Measurements from ENCODE around the gene DDC.
"Not testable (repeated sequence)": the region's sequence is repeated elsewhere in the genome, so short reads cannot be mapped to it uniquely, and the experiment has no call there.

The DDC gene

DNA sequence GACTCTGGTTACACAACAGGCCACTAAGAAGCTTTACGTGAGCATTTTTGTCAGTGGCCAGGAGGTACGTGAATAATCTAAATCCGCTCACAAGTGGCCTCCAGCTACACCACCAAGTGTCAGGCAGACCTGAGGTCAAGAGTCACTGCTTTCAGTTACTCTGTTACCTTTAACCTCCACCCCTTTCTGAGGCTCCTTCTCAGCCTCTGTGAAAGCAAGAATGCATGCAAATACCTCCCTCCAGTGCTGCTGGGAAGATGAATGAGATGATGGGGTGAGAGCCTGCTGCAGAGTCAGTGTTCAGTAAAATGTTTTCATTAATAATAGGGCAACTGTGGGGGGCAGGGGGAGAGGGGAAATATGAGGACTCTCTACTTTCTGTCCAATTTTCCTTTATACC is 11.2 kb downstream of the DDC start:
- no peak for DNase-seq (ENCODE audit: low read depth)
- TF ChIP-seq, protein P1, sequence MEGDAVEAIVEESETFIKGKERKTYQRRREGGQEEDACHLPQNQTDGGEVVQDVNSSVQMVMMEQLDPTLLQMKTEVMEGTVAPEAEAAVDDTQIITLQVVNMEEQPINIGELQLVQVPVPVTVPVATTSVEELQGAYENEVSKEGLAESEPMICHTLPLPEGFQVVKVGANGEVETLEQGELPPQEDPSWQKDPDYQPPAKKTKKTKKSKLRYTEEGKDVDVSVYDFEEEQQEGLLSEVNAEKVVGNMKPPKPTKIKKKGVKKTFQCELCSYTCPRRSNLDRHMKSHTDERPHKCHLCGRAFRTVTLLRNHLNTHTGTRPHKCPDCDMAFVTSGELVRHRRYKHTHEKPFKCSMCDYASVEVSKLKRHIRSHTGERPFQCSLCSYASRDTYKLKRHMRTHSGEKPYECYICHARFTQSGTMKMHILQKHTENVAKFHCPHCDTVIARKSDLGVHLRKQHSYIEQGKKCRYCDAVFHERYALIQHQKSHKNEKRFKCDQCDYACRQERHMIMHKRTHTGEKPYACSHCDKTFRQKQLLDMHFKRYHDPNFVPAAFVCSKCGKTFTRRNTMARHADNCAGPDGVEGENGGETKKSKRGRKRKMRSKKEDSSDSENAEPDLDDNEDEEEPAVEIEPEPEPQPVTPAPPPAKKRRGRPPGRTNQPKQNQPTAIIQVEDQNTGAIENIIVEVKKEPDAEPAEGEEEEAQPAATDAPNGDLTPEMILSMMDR (conservative IDR thresholded peaks at IDR 0.05; ENCODE audit: low read depth, low read length) = no peak

DNA sequence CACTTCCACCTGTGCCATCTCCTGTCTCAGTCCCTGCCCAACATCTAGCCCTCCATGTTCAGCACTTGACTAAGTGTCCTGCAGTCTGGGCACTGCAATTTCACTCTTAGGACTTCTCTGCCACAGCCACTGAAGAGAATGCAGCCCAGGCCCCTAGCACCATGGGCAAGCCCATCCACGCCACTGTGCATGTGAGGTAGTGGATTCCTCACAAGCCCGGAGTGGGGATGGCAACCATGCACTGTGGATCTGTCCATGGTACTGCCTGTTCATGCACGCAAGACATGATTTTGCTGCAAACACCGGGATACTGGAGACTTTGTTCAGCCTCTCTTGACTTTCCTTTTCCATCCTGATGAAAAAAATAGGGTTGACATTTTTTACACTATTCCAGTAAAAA is 12.3 kb downstream of the DDC start:
- no peak for DNase-seq (ENCODE audit: low read depth)
- TF ChIP-seq, protein P1 (conservative IDR thresholded peaks at IDR 0.05; ENCODE audit: low read depth, low read length) = no peak
- H3K4me3 ChIP-seq (ENCODE audit: low read length) = no peak overlapping the region

More for the DNA sequence above, 11.2 kb downstream of the DDC start:
- H3K4me3 ChIP-seq (ENCODE audit: low read length) = no peak overlapping the region

DNA sequence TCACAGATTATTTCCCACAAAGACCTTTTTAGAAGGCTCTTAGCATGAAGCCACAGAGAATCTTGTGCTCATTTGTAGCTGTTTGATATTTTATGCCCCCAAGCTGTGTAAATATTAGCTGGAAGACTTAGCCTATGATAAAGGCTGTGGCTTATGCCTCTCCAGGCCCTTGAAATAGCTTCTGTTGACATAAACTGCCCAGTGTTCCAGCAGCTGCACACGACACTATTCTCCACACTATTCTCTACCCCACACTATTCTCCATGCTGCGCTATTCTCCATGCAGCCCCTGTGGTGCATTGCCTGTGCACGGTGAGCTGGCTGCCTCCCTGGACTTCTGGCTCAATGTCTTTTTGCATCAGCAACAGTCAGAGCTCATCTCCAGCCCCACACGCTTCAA is 13.1 kb downstream of the DDC start:
- TF ChIP-seq, protein P1 (conservative IDR thresholded peaks at IDR 0.05; ENCODE audit: low read depth, low read length) = no peak
- H3K4me3 ChIP-seq (ENCODE audit: low read length) = no peak overlapping the region
- no peak for DNase-seq (ENCODE audit: low read depth)

DNA sequence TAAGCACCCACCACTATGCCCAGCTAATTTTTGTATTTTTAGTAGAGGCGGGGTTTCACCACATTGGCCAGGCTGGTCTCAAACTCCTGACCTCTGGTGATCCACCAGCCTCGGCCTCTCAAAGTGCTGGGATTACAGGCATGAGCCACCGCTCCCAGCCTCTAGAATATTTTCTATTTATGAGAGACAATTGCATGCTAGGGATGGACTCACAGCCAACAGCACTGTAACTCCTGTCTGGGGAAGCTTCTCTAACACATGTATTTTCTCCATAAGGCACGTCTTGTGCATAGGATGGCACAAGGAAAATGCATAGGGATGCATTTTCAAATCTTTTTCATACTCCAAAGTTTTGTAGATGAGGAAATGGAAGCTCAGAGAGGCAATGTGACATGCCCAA is 19.6 kb downstream of the DDC start:
- H3K4me3 ChIP-seq (ENCODE audit: low read length); DNase-seq (ENCODE audit: low read depth): not testable (repeated sequence)

DNA sequence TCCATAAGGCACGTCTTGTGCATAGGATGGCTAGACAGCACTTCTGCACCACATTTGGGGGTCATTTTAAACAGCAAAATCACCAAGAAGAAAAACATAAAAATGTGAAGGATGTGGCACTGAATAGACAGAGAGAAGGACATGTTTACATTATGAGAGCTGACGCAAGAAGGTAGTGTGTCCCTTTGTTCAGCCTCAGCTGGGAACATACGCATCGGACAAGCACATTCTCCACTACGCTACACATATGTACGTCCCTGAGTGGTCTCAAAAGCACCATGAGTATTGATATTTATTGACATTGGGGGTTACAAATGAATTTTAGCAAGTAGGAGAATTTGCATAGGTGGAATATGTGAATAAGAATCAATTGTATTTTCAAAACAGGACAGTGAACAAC is 20.2 kb downstream of the DDC start:
- no peak overlapping the region for H3K4me3 ChIP-seq (ENCODE audit: low read length)
- TF ChIP-seq, protein P1 (conservative IDR thresholded peaks at IDR 0.05; ENCODE audit: low read depth, low read length) = no peak
- DNase-seq (ENCODE audit: low read depth) = no peak

DNA sequence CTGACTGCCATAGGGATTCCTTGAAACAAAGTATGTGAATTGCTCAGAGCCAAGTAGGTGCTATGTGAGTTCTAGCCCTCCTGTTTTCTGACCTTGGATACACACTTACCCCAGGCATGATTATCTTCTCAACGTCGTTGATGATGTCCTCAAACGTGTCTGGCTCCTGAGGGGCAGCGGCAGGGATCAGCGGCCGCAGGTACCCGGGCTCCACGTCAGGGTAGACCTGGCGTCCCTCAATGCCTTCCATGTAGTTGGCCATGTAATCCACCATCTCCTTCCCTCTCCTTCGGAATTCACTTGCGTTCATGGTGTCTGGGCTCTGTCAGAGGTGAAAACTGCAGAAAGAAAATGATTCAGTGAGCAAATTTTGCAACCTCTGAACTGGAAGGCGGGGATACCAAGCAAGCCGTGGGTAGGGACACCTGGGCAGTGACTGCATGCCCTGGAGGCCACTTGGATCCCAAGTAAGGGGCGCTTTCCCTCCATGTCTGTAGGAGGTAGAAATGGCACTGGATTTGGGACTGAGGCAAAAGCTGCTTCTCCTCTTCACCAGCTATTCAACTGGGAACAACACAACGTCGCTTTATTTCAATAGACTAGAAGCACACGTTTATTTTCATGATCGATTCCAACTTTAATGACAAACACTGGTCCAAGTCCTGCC is 21.3 kb downstream of the DDC start:
- H3K4me3 ChIP-seq (ENCODE audit: low read length) = no peak overlapping the region

DNA sequence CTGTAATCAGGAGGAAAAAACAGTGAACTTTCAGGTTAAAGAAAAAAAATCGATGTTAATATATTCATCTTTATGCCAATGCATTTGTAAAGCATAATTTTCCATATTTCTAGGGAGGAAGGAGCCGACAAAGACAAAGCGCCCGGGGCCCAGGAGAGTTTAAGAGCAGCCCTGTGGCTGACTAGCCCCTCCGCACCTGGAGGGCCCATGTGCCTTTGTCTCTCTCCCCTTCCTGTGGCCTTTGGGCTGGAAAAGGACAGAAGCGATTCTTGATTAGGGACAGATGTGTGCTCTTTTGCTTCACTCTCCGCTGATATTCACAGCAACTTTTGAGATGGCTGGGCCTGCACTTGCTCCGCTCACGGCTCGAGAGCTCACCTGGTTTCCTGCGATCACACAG is 23.1 kb downstream of the DDC start:
- no peak for DNase-seq (ENCODE audit: low read depth)
- TF ChIP-seq, protein P1 (conservative IDR thresholded peaks at IDR 0.05; ENCODE audit: low read depth, low read length) = no peak
- no peak overlapping the region for H3K4me3 ChIP-seq (ENCODE audit: low read length)

More for the DNA sequence above, 21.3 kb downstream of the DDC start:
- TF ChIP-seq, protein P1 (conservative IDR thresholded peaks at IDR 0.05; ENCODE audit: low read depth, low read length) = no peak
- DNase-seq (ENCODE audit: low read depth) = no peak
